ENCODE results near the gene ADAM15. TPM values are rescaled to one million over a fixed set of nuclear protein-coding genes. Genes with fewer than 3 reads are reported as not detected.

Gene ADAM15
- total RNA-seq, 6 experiments from 2014 or later = 16.2 to 33.9 (median 26.4) TPM

DNA sequence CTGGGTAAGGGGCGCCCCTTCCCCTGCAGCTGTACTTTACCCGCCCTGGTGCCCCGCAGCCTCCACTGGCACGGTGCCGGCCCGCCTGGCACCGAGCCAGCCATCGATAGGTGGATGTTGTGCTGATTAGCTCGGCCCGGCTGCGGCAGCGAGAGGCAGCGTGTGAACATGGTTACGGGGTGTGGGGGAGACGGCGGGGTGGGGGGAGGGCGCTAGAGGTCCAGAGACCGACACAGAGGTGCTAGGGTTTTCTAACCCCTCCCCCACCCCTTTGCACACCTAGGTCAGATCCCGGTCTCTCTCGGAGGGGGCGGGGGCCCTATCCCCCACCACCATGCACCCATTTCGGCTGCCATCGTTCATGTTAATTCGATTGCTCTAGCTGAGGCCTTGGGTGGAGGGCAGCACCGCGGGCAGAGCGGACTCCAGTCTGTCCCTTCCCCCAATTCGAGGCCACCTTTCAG lies 19.1 kb downstream of the ADAM15 start:
- peaks cover 0 to 12% (median 0%) of the 10 kb centered on the region in 4 donors for H3K4me1 ChIP-seq
- H3K27ac ChIP-seq = no peak overlapping the region
- no peak for DNase-seq
- TF ChIP-seq POLR2A (IDR thresholded peaks at IDR 0.05) = no peak
- TF ChIP-seq, protein P1, sequence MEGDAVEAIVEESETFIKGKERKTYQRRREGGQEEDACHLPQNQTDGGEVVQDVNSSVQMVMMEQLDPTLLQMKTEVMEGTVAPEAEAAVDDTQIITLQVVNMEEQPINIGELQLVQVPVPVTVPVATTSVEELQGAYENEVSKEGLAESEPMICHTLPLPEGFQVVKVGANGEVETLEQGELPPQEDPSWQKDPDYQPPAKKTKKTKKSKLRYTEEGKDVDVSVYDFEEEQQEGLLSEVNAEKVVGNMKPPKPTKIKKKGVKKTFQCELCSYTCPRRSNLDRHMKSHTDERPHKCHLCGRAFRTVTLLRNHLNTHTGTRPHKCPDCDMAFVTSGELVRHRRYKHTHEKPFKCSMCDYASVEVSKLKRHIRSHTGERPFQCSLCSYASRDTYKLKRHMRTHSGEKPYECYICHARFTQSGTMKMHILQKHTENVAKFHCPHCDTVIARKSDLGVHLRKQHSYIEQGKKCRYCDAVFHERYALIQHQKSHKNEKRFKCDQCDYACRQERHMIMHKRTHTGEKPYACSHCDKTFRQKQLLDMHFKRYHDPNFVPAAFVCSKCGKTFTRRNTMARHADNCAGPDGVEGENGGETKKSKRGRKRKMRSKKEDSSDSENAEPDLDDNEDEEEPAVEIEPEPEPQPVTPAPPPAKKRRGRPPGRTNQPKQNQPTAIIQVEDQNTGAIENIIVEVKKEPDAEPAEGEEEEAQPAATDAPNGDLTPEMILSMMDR (IDR thresholded peaks at IDR 0.05) = no peak
- H3K9me3 ChIP-seq = no peaks in the 10 kb centered on the region
- H3K27me3 ChIP-seq = no peaks in the 10 kb centered on the region
- H3K36me3 ChIP-seq = no peaks in the 10 kb centered on the region
- intact Hi-C loops (cut with DNase I) = no loop called here
- WGBS (ENCODE audit: insufficient coverage, low coverage, low lambda C conversion rate, missing lambda C conversion rate) = 24% methylated on average over 7 of the region's 28 CpGs
- H3K4me3 ChIP-seq = no peak overlapping the region
- ATAC-seq = peak in 1 of 4 donors; percentile 21

DNA sequence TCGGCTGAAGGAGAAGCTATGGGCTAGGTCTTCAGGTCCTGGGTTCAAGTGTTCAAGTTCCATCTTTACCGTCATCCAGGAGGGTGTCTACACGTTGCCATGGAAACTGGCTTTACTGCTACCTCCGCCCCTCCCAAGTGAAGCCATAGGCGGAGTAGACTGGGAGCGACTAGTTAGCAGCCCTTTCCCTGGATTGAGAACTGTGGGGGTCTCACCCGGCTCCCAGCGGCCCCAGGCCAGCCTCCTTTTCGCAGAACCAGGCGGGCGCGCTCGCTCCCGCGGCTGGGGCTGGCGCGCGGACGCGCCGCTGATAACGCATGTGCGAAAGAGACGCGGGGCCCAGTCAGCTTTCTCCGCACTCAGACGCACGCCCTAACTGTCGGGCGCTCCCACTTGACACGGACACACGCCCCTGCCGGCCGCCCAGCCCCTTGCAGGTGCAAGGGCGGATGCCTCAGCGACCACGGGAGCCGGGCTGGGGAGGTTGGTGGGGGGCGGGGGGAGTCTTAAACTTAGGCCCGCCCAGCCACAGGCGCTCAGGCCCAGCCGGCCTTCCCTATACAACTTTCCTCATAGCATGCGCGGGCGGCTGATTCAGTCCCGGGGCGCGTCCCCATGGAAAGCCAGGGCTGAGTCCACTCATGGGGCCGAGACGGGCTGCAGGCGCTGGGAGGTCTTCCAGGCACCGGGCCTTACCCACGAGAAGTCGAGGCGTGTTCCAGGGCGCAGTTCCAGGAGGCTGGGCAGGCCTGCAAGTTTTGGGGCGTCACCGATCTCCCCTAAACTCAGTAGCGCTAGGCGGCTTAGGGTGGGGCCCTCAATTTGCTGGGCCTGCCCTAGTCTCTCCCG lies 19.8 kb downstream of the ADAM15 start:
- no peaks in the 10 kb centered on the region for H3K9me3 ChIP-seq
- no peaks in the 10 kb centered on the region for H3K27me3 ChIP-seq
- ATAC-seq (peak; percentile 66 to 83 (median 80)), DNase-seq (peak in 2 of 3 donors; percentile 70 to 71)
- H3K4me3 ChIP-seq = peak overlapping the region; percentile 38 to 46 (median 41)
- intact Hi-C loops (cut with DNase I) = no loop called here
- no peak overlapping the region for H3K27ac ChIP-seq
- H3K36me3 ChIP-seq = no peaks in the 10 kb centered on the region
- 13% methylated on average over 3 of the region's 61 CpGs for WGBS (ENCODE audit: insufficient coverage, low coverage, low lambda C conversion rate, missing lambda C conversion rate)
- no peak for TF ChIP-seq POLR2A (IDR thresholded peaks at IDR 0.05)
- TF ChIP-seq, protein P1 (IDR thresholded peaks at IDR 0.05) = peak; percentile 15 to 31 (median 26)
- peaks cover 0 to 12% (median 0%) of the 10 kb centered on the region in 4 donors for H3K4me1 ChIP-seq

DNA sequence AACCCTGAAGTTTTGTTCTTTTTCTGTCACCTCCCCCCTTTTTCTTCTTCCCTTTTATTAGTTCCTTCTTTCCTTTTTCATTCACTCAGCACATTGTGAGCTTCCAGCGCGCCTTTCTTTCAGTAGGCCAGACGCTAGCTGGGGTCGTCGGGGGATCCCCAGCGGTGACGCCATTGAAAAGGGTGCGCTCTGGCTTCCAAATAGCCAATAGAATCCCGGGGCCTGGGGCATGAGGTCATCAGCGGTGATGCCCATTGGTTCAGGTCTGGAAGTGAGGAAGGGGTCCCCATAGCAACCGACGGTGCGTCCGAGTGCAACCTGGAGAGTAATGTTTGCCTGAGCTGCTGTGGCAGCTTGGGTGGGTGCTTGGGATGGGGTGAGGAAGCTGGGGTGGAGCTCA lies 20.6 kb downstream of the ADAM15 start:
- 44% methylated on average over 12 of the region's 14 CpGs for WGBS (ENCODE audit: insufficient coverage, low coverage, low lambda C conversion rate, missing lambda C conversion rate)

DNA sequence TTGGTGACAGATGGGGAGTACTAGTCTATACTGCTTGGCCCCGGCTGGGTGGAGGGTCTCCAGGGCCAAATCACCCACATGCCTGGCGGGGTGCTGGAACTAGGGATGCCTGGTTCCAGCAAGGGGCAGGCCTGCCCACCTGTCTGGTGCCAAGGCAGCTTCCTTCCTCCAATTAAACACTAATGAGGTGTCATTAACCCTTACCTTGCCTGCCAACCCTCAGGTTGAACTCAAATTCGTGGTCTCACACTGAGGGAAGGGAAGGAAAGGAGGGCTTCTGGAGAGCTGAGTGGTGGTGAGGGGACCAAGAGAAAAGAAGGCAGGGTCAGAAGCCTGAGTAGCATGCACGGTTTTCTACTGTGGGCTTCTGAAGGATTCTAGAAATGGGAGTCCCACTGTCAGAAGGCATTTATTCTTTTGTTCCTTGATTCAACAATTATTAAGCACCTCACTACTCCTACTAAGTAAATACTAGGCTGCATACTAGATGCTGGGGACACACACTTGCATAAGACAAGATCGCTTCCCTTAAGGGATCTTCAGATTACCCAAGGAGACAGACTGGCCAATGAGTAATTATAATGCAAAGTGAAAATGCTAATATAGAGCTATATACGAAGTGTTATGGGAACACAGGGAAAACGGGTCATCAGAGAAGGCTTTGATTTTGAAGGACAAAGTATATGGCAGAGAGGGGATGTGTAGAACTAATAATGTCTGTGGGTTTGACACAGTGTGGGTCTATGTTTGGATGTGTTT lies 21.6 kb downstream of the ADAM15 start:
- Histone ChIP-seq H3K36me3 (no peaks in the 10 kb centered on the region), H3K4me3 (no peak overlapping the region), H3K27ac (no peak overlapping the region), H3K9me3 (no peaks in the 10 kb centered on the region), H3K4me1 (peaks cover 0 to 12% (median 0%) of the 10 kb centered on the region in 4 donors), H3K27me3 (no peaks in the 10 kb centered on the region)
- TF ChIP-seq, protein P1 (IDR thresholded peaks at IDR 0.05) = no peak
- no peak for TF ChIP-seq POLR2A (IDR thresholded peaks at IDR 0.05)
- ATAC-seq (no peak), DNase-seq (peak in 1 of 3 donors; percentile 24)
- intact Hi-C loops (cut with DNase I) = no loop called here
- 64% methylated on average over 6 of the region's 7 CpGs for WGBS (ENCODE audit: insufficient coverage, low coverage, low lambda C conversion rate, missing lambda C conversion rate)

More for the DNA sequence above, 20.6 kb downstream of the ADAM15 start:
- DNase-seq (peak in 1 of 3 donors; percentile 42), ATAC-seq (no peak)
- H3K4me3 ChIP-seq = no peak overlapping the region
- no peak overlapping the region for H3K27ac ChIP-seq
- intact Hi-C loops (cut with DNase I) = no loop called here
- no peaks in the 10 kb centered on the region for H3K9me3 ChIP-seq
- no peaks in the 10 kb centered on the region for H3K27me3 ChIP-seq
- TF ChIP-seq POLR2A (IDR thresholded peaks at IDR 0.05) = no peak
- TF ChIP-seq, protein P1 (IDR thresholded peaks at IDR 0.05) = no peak
- H3K4me1 ChIP-seq = peaks cover 0 to 12% (median 0%) of the 10 kb centered on the region in 4 donors
- H3K36me3 ChIP-seq = no peaks in the 10 kb centered on the region

Data from right lobe of liver (tissue), 6 donors.